HEK293 (cell line): ENCODE results near the gene ACTN3.

ENCODE experiments used
- CTCF ChIA-PET: fragments of 350-600 bp; formaldehyde crosslinking; extraction: SDS; loops from one replicate; lab custom pipeline; 2021; ENCODE audit warnings: antibody characterized with exemption; lab: Yijun Ruan, JAX
- POLR2A ChIA-PET: fragments of 300-600 bp; formaldehyde crosslinking; extraction: SDS; loops from one replicate; lab custom pipeline; 2020; ENCODE audit warnings: antibody characterized with exemption, inconsistent platforms; lab: Yijun Ruan, JAX
- H3K27ac ChIP-seq: fragments of 200-500 bp; sonication (Bioruptor generic); 2 replicates; pipeline ENCODE4 v1.5.1; 2014; ENCODE audit warnings: low read depth, low read length, control low read depth, inconsistent platforms; ENCODE audit errors: extremely low read depth
- H3K36me3 ChIP-seq, 2 experiments: fragments of 200-500 bp in 1 of 2; sonication (Bioruptor generic) in 1 of 2; 1 replicate in 1 of 2; 2 replicates in 1 of 2; pipeline ENCODE4 v1.5.1; 2014 to 2017; ENCODE audit warnings: inconsistent platforms in 2 of 2, low read length in 2 of 2; ENCODE audit not compliant: control insufficient read depth in 2 of 2, insufficient read depth in 1 of 2
- H3K4me1 ChIP-seq: fragments of 200-500 bp; sonication (Bioruptor generic); 2 replicates; pipeline ENCODE4 v1.5.1; 2014; ENCODE audit warnings: mild to moderate bottlenecking, low read length, inconsistent platforms; ENCODE audit not compliant: control insufficient read depth, insufficient read depth
- H3K4me3 ChIP-seq: 2 replicates; pipeline ENCODE4 v1.5.1; 2011; ENCODE audit warnings: low read depth, mild to moderate bottlenecking, control low read depth, low read length, moderate library complexity
- H3K9me3 ChIP-seq: fragments of 200-500 bp; sonication (Bioruptor generic); 2 replicates; pipeline ENCODE4 v1.5.1; 2014; ENCODE audit warnings: low read depth, low read length, inconsistent platforms; ENCODE audit not compliant: control insufficient read depth, insufficient read depth
- GLIS1 ChIP-seq: fragments of 450-650 bp; formaldehyde crosslinking; IDR thresholded peaks from 2 replicates; pipeline ENCODE4 v1.5.1; 2016; ENCODE audit warnings: missing biosample characterization, missing genetic modification characterization
- KLF7 ChIP-seq: fragments of 450-650 bp; formaldehyde crosslinking; IDR thresholded peaks from 2 replicates; pipeline ENCODE4 v1.5.1; 2016; ENCODE audit warnings: missing biosample characterization, missing genetic modification characterization, borderline replicate concordance
- PRDM1 ChIP-seq: fragments of 450-650 bp; formaldehyde crosslinking; IDR thresholded peaks from 2 replicates; pipeline ENCODE4; 2016; ENCODE audit warnings: missing biosample characterization, missing genetic modification characterization
- YY1 ChIP-seq: fragments of 450-650 bp; formaldehyde crosslinking; IDR thresholded peaks from 2 replicates; pipeline ENCODE4 v1.5.1; 2018; ENCODE audit warnings: missing biosample characterization, missing genetic modification characterization
- ZBTB1 ChIP-seq: fragments of 450-650 bp; formaldehyde crosslinking; IDR thresholded peaks from 2 replicates; pipeline ENCODE4 v1.5.1; 2016; ENCODE audit warnings: missing biosample characterization, missing genetic modification characterization
- ZBTB20 ChIP-seq: fragments of 450-650 bp; formaldehyde crosslinking; IDR thresholded peaks from 2 replicates; pipeline ENCODE4 v1.5.1; 2016; ENCODE audit warnings: missing biosample characterization, missing genetic modification characterization
- ZFHX2 ChIP-seq: fragments of 450-650 bp; formaldehyde crosslinking; conservative IDR thresholded peaks from 2 replicates; pipeline ENCODE4 v1.5.1; 2016; ENCODE audit warnings: missing biosample characterization, missing genetic modification characterization
- ZNF121 ChIP-seq: fragments of 450-650 bp; formaldehyde crosslinking; IDR thresholded peaks from 2 replicates; pipeline ENCODE4 v1.5.1; 2016; ENCODE audit warnings: missing biosample characterization, missing genetic modification characterization
- ZNF132 ChIP-seq: fragments of 450-650 bp; formaldehyde crosslinking; IDR thresholded peaks from 2 replicates; pipeline ENCODE4 v1.5.1; 2017; ENCODE audit warnings: missing biosample characterization, missing genetic modification characterization, borderline replicate concordance
- ZNF292 ChIP-seq: fragments of 450-650 bp; formaldehyde crosslinking; IDR thresholded peaks from 2 replicates; pipeline ENCODE4 v1.5.1; 2016; ENCODE audit warnings: low read depth, missing biosample characterization, missing genetic modification characterization, borderline replicate concordance
- ZNF548 ChIP-seq: fragments of 450-650 bp; formaldehyde crosslinking; IDR thresholded peaks from 2 replicates; pipeline ENCODE4 v1.5.1; 2016; ENCODE audit warnings: missing biosample characterization, missing genetic modification characterization
- ZNF623 ChIP-seq: fragments of 450-650 bp; formaldehyde crosslinking; IDR thresholded peaks from 2 replicates; pipeline ENCODE4 v1.5.1; 2016; ENCODE audit warnings: missing biosample characterization, missing genetic modification characterization
- ZNF654 ChIP-seq: fragments of 450-650 bp; formaldehyde crosslinking; IDR thresholded peaks from 2 replicates; pipeline ENCODE4 v1.5.1; 2016; ENCODE audit warnings: low read depth, missing biosample characterization, missing genetic modification characterization
- ZNF664 ChIP-seq: fragments of 450-650 bp; formaldehyde crosslinking; IDR thresholded peaks from 2 replicates; pipeline ENCODE4 v1.5.1; 2016; ENCODE audit warnings: missing biosample characterization, missing genetic modification characterization
- ZNF670 ChIP-seq: fragments of 450-650 bp; formaldehyde crosslinking; IDR thresholded peaks from 2 replicates; pipeline ENCODE4 v1.5.1; 2016; ENCODE audit warnings: missing biosample characterization, missing genetic modification characterization, low read depth
- ZNF792 ChIP-seq: fragments of 450-650 bp; formaldehyde crosslinking; IDR thresholded peaks from 2 replicates; pipeline ENCODE4 v1.5.1; 2016; ENCODE audit warnings: missing biosample characterization, missing genetic modification characterization
- TF ChIP-seq, protein P1 (sequence below): fragments of 450-650 bp; formaldehyde crosslinking; IDR thresholded peaks from 2 replicates; pipeline ENCODE4 v1.5.1; 2016; ENCODE audit warnings: missing biosample characterization, missing genetic modification characterization, borderline replicate concordance
- TF ChIP-seq, protein P2 (sequence below): fragments of 450-650 bp; formaldehyde crosslinking; IDR thresholded peaks from 2 replicates; pipeline ENCODE4 v1.5.0; 2017; ENCODE audit warnings: missing biosample characterization, missing genetic modification characterization, borderline replicate concordance
- TF ChIP-seq, protein P3 (sequence below): fragments of 450-650 bp; formaldehyde crosslinking; IDR thresholded peaks from 2 replicates; pipeline ENCODE4 v1.5.1; 2016; ENCODE audit warnings: missing biosample characterization, missing genetic modification characterization
- TF ChIP-seq, protein P4 (sequence below): fragments of 450-650 bp; formaldehyde crosslinking; conservative IDR thresholded peaks from 2 replicates; pipeline ENCODE4 v1.5.1; 2016; ENCODE audit warnings: low read depth, missing biosample characterization, missing genetic modification characterization
- TF ChIP-seq, protein P5 (sequence below): fragments of 450-650 bp; formaldehyde crosslinking; IDR thresholded peaks from 2 replicates; pipeline ENCODE4 v1.5.1; 2016; ENCODE audit warnings: missing biosample characterization, missing genetic modification characterization
- TF ChIP-seq, protein P6 (sequence below): fragments of 450-650 bp; formaldehyde crosslinking; IDR thresholded peaks from 2 replicates; pipeline ENCODE4 v1.5.1; 2017; ENCODE audit warnings: missing biosample characterization, missing genetic modification characterization
- TF ChIP-seq, protein P7 (sequence below): fragments of 450-650 bp; formaldehyde crosslinking; IDR thresholded peaks from 2 replicates; pipeline ENCODE4 v1.5.1; 2016; ENCODE audit warnings: missing biosample characterization, missing genetic modification characterization

The ACTN3 gene

DNA sequence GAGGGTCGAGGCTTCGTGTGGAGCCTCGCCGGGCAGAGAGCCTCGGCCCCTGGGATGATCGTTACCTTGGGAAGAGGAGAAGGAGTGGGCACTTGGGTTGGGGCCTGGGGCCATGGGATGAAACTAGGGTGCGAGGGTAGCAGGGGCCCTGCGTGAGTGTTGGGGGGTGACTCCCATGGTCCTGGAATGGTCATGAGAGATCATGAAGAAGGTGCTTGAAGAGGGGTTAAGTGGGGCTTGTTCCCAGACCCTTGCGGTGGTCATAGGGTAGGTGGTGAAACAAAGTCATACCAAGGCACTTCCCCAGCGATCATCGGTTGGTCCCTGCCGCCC is 46.6 kb downstream of the ACTN3 start:
- H3K4me3 ChIP-seq, result peak overlapping the region; percentile 67
- no peaks in the 10 kb centered on the region for H3K9me3 ChIP-seq
- H3K27ac ChIP-seq, result peak overlapping the region; percentile 11; the same call in 1 of the 2 replicates
- POLR2A ChIA-PET, result interaction anchor here (0.8 to 3.2 kb wide), 9 partner anchors 9 to 85 kb away, joined by 3 to 28 read pairs (median 5); partner anchors contain the start of genes ACTN3, RBM14, RBM4B and ZDHHC24
- no peaks in the 10 kb centered on the region for H3K4me1 ChIP-seq
- CTCF ChIA-PET, result interaction anchor here (0.6 to 4.5 kb wide), 13 partner anchors 10 to 127 kb away, joined by 3 to 49 read pairs (median 4); partner anchors contain the start of genes PELI3, RBM4B and ZDHHC24
- peaks cover 0 to 12% of the 10 kb centered on the region in 2 experiments; a peak in 2 of 3 replicates for H3K36me3 ChIP-seq
- TF ChIP-seq, protein P1, sequence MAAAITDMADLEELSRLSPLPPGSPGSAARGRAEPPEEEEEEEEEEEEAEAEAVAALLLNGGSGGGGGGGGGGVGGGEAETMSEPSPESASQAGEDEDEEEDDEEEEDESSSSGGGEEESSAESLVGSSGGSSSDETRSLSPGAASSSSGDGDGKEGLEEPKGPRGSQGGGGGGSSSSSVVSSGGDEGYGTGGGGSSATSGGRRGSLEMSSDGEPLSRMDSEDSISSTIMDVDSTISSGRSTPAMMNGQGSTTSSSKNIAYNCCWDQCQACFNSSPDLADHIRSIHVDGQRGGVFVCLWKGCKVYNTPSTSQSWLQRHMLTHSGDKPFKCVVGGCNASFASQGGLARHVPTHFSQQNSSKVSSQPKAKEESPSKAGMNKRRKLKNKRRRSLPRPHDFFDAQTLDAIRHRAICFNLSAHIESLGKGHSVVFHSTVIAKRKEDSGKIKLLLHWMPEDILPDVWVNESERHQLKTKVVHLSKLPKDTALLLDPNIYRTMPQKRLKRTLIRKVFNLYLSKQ (tag by site-specific recombination), result no peak
- TF ChIP-seq ZNF132 (tag by site-specific recombination) (no peak), ZNF623 (tag by site-specific recombination) (no peak), ZBTB1 (tag by site-specific recombination) (no peak), ZNF792 (tag by site-specific recombination) (no peak), ZNF654 (tag by site-specific recombination) (no peak), ZNF121 (tag by site-specific recombination) (no peak), YY1 (tag by site-specific recombination) (no peak), ZNF292 (tag by site-specific recombination) (no peak), PRDM1 (tag by site-specific recombination) (no peak), GLIS1 (no peak), ZNF664 (tag by site-specific recombination) (no peak), ZNF548 (tag by site-specific recombination) (no peak), ZNF670 (tag by site-specific recombination) (no peak), KLF7 (no peak), ZFHX2 (tag by site-specific recombination) (0 out of 2 replicates have a peak, but pooled peaks have one; percentile 6), ZBTB20 (0 out of 2 replicates have a peak, but pooled peaks have one; percentile 13)
- TF ChIP-seq, protein P2, sequence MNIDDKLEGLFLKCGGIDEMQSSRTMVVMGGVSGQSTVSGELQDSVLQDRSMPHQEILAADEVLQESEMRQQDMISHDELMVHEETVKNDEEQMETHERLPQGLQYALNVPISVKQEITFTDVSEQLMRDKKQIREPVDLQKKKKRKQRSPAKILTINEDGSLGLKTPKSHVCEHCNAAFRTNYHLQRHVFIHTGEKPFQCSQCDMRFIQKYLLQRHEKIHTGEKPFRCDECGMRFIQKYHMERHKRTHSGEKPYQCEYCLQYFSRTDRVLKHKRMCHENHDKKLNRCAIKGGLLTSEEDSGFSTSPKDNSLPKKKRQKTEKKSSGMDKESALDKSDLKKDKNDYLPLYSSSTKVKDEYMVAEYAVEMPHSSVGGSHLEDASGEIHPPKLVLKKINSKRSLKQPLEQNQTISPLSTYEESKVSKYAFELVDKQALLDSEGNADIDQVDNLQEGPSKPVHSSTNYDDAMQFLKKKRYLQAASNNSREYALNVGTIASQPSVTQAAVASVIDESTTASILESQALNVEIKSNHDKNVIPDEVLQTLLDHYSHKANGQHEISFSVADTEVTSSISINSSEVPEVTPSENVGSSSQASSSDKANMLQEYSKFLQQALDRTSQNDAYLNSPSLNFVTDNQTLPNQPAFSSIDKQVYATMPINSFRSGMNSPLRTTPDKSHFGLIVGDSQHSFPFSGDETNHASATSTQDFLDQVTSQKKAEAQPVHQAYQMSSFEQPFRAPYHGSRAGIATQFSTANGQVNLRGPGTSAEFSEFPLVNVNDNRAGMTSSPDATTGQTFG (tag by site-specific recombination), result no peak
- TF ChIP-seq, protein P3, sequence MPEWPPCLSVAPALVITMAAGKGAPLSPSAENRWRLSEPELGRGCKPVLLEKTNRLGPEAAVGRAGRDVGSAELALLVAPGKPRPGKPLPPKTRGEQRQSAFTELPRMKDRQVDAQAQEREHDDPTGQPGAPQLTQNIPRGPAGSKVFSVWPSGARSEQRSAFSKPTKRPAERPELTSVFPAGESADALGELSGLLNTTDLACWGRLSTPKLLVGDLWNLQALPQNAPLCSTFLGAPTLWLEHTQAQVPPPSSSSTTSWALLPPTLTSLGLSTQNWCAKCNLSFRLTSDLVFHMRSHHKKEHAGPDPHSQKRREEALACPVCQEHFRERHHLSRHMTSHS (tag by site-specific recombination), result no peak
- TF ChIP-seq, protein P4, sequence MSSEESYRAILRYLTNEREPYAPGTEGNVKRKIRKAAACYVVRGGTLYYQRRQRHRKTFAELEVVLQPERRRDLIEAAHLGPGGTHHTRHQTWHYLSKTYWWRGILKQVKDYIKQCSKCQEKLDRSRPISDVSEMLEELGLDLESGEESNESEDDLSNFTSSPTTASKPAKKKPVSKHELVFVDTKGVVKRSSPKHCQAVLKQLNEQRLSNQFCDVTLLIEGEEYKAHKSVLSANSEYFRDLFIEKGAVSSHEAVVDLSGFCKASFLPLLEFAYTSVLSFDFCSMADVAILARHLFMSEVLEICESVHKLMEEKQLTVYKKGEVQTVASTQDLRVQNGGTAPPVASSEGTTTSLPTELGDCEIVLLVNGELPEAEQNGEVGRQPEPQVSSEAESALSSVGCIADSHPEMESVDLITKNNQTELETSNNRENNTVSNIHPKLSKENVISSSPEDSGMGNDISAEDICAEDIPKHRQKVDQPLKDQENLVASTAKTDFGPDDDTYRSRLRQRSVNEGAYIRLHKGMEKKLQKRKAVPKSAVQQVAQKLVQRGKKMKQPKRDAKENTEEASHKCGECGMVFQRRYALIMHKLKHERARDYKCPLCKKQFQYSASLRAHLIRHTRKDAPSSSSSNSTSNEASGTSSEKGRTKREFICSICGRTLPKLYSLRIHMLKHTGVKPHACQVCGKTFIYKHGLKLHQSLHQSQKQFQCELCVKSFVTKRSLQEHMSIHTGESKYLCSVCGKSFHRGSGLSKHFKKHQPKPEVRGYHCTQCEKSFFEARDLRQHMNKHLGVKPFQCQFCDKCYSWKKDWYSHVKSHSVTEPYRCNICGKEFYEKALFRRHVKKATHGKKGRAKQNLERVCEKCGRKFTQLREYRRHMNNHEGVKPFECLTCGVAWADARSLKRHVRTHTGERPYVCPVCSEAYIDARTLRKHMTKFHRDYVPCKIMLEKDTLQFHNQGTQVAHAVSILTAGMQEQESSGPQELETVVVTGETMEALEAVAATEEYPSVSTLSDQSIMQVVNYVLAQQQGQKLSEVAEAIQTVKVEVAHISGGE (tag by site-specific recombination), result 0 out of 2 replicates have a peak, but pooled peaks have one; percentile 1
- TF ChIP-seq, protein P5, sequence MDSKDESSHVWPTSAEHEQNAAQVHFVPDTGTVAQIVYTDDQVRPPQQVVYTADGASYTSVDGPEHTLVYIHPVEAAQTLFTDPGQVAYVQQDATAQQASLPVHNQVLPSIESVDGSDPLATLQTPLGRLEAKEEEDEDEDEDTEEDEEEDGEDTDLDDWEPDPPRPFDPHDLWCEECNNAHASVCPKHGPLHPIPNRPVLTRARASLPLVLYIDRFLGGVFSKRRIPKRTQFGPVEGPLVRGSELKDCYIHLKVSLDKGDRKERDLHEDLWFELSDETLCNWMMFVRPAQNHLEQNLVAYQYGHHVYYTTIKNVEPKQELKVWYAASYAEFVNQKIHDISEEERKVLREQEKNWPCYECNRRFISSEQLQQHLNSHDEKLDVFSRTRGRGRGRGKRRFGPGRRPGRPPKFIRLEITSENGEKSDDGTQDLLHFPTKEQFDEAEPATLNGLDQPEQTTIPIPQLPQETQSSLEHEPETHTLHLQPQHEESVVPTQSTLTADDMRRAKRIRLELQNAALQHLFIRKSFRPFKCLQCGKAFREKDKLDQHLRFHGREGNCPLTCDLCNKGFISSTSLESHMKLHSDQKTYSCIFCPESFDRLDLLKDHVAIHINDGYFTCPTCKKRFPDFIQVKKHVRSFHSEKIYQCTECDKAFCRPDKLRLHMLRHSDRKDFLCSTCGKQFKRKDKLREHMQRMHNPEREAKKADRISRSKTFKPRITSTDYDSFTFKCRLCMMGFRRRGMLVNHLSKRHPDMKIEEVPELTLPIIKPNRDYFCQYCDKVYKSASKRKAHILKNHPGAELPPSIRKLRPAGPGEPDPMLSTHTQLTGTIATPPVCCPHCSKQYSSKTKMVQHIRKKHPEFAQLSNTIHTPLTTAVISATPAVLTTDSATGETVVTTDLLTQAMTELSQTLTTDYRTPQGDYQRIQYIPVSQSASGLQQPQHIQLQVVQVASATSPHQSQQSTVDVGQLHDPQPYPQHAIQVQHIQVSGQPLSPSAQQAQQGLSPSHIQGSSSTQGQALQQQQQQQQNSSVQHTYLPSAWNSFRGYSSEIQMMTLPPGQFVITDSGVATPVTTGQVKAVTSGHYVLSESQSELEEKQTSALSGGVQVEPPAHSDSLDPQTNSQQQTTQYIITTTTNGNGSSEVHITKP, result peak; percentile 98
- TF ChIP-seq, protein P6, sequence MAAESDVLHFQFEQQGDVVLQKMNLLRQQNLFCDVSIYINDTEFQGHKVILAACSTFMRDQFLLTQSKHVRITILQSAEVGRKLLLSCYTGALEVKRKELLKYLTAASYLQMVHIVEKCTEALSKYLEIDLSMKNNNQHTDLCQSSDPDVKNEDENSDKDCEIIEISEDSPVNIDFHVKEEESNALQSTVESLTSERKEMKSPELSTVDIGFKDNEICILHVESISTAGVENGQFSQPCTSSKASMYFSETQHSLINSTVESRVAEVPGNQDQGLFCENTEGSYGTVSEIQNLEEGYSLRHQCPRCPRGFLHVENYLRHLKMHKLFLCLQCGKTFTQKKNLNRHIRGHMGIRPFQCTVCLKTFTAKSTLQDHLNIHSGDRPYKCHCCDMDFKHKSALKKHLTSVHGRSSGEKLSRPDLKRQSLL (tag by site-specific recombination), result no peak
- TF ChIP-seq, protein P7, sequence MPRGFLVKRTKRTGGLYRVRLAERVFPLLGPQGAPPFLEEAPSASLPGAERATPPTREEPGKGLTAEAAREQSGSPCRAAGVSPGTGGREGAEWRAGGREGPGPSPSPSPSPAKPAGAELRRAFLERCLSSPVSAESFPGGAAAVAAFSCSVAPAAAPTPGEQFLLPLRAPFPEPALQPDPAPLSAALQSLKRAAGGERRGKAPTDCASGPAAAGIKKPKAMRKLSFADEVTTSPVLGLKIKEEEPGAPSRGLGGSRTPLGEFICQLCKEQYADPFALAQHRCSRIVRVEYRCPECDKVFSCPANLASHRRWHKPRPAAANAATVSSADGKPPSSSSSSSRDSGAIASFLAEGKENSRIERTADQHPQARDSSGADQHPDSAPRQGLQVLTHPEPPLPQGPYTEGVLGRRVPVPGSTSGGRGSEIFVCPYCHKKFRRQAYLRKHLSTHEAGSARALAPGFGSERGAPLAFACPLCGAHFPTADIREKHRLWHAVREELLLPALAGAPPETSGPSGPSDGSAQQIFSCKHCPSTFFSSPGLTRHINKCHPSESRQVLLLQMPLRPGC, result no peak
